A673 (cell line): ENCODE results near the gene ASB6.

Experiments used
- EZH2 ChIP-seq: fragments of 200-600 bp; sonication (generic); IDR thresholded peaks from 2 replicates; pipeline ENCODE4 v1.6.1; 2017; ENCODE audit warnings: borderline replicate concordance, low read depth, mild to moderate bottlenecking, mixed read lengths, antibody characterized with exemption, low read length; ENCODE audit not compliant: poor library complexity, severe bottlenecking
- TF ChIP-seq, protein P1 (sequence below): fragments of 300-800, 200-600 bp; sonication (generic); conservative IDR thresholded peaks from 2 replicates; pipeline ENCODE4 v1.5.1; 2017; ENCODE audit warnings: low read depth, mild to moderate bottlenecking, antibody characterized with exemption, low read length, moderate library complexity, mixed read lengths

GRCh38 chr9:129687391-129687790, 45.4 kb upstream of the ASB6 start:
- TF ChIP-seq, protein P1, sequence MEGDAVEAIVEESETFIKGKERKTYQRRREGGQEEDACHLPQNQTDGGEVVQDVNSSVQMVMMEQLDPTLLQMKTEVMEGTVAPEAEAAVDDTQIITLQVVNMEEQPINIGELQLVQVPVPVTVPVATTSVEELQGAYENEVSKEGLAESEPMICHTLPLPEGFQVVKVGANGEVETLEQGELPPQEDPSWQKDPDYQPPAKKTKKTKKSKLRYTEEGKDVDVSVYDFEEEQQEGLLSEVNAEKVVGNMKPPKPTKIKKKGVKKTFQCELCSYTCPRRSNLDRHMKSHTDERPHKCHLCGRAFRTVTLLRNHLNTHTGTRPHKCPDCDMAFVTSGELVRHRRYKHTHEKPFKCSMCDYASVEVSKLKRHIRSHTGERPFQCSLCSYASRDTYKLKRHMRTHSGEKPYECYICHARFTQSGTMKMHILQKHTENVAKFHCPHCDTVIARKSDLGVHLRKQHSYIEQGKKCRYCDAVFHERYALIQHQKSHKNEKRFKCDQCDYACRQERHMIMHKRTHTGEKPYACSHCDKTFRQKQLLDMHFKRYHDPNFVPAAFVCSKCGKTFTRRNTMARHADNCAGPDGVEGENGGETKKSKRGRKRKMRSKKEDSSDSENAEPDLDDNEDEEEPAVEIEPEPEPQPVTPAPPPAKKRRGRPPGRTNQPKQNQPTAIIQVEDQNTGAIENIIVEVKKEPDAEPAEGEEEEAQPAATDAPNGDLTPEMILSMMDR: no peak
- no peak for TF ChIP-seq EZH2
